WTC11 (cell line): Measurements from ENCODE around the gene NRXN3. TPM values are rescaled to one million over a fixed set of nuclear protein-coding genes. Genes with fewer than 3 reads are reported as not detected.

Source experiments
- ATAC-seq: fragments of 200-7000 bp; cut with Tn5 transposase; 2 replicates; pipeline ENCODE4 v1.10.0; 2021; ENCODE audit warnings: mild to moderate bottlenecking, moderate library complexity
- CTCF ChIA-PET: fragments of 300-600 bp; sonication (Branson Sonifier 250); formaldehyde crosslinking; loops from one replicate; lab custom pipeline; 2021; ENCODE audit warnings: antibody characterized with exemption; lab: Charles Lee
- POLR2A ChIA-PET: fragments of 350-600 bp; sonication (Branson Sonifier 250); formaldehyde crosslinking; loops from one replicate; lab custom pipeline; 2021; ENCODE audit warnings: antibody characterized with exemption; lab: Charles Lee
- DNase-seq: peaks from one replicate; pipeline ENCODE4 v3.0.0; 2021; ENCODE audit warnings: low spot score
- H3K27ac Mint-ChIP-seq: 2 replicates; pipeline ENCODE4 v1.8.0; 2021; ENCODE audit warnings: mixed read lengths
- H3K27me3 Mint-ChIP-seq: 2 replicates; pipeline ENCODE4 v1.8.0; 2021; ENCODE audit warnings: low read depth, mild to moderate bottlenecking, moderate library complexity, mixed read lengths
- H3K36me3 Mint-ChIP-seq: 2 replicates; pipeline ENCODE4 v1.8.0; 2021; ENCODE audit warnings: mixed read lengths
- H3K4me1 Mint-ChIP-seq: 2 replicates; pipeline ENCODE4 v1.8.0; 2022; ENCODE audit warnings: mixed read lengths
- H3K4me3 Mint-ChIP-seq: 2 replicates; pipeline ENCODE4 v1.8.0; 2021; ENCODE audit warnings: mild to moderate bottlenecking, moderate library complexity, mixed read lengths
- H3K9me3 Mint-ChIP-seq: 2 replicates; pipeline ENCODE4 v1.8.0; 2021; ENCODE audit warnings: mixed read lengths
- ATF1 ChIP-seq: sonication (generic); formaldehyde crosslinking; IDR thresholded peaks from 2 replicates; pipeline ENCODE4 v1.8.1; 2023; ENCODE audit warnings: mild to moderate bottlenecking, moderate library complexity, missing genetic modification reagents
- ATF3 ChIP-seq: sonication (generic); formaldehyde crosslinking; conservative IDR thresholded peaks from 2 replicates; pipeline ENCODE4 v1.8.1; 2022; ENCODE audit warnings: mild to moderate bottlenecking, missing genetic modification reagents
- CREB1 ChIP-seq: sonication (generic); formaldehyde crosslinking; IDR thresholded peaks from 2 replicates; pipeline ENCODE4 v1.8.0; 2023; ENCODE audit warnings: mild to moderate bottlenecking, missing genetic modification reagents
- CREM ChIP-seq: sonication (generic); formaldehyde crosslinking; IDR thresholded peaks from 2 replicates; pipeline ENCODE4 v1.8.1; 2022; ENCODE audit warnings: mild to moderate bottlenecking, missing genetic modification reagents, moderate library complexity
- E2F4 ChIP-seq: sonication (generic); formaldehyde crosslinking; IDR thresholded peaks from 2 replicates; pipeline ENCODE4 v1.8.1; 2022; ENCODE audit warnings: low read depth, mild to moderate bottlenecking, moderate library complexity, missing genetic modification reagents, borderline replicate concordance
- ELF4 ChIP-seq: sonication (generic); formaldehyde crosslinking; IDR thresholded peaks from 2 replicates; pipeline ENCODE4 v1.8.1; 2022; ENCODE audit warnings: low read depth, mild to moderate bottlenecking, moderate library complexity, missing genetic modification reagents
- ERG ChIP-seq: fragments of 250-450 bp; sonication (Bioruptor Pico); IDR thresholded peaks from 2 replicates; pipeline ENCODE4 v1.8.0; 2021; ENCODE audit warnings: mild to moderate bottlenecking
- ETV6 ChIP-seq: sonication (generic); formaldehyde crosslinking; IDR thresholded peaks from 2 replicates; pipeline ENCODE4 v1.8.1; 2022; ENCODE audit warnings: mild to moderate bottlenecking, missing genetic modification reagents
- MAX ChIP-seq: sonication (generic); formaldehyde crosslinking; IDR thresholded peaks from 2 replicates; pipeline ENCODE4 v1.8.0; 2022; ENCODE audit warnings: mild to moderate bottlenecking, missing genetic modification reagents
- MLX ChIP-seq: sonication (generic); formaldehyde crosslinking; IDR thresholded peaks from 2 replicates; pipeline ENCODE4 v1.8.1; 2023; ENCODE audit warnings: mild to moderate bottlenecking, missing genetic modification reagents, moderate library complexity
- NFYB ChIP-seq: sonication (generic); formaldehyde crosslinking; conservative IDR thresholded peaks from 2 replicates; pipeline ENCODE4 v1.8.0; 2022; ENCODE audit warnings: low read depth, missing genetic modification reagents
- NR1H2 ChIP-seq: sonication (generic); formaldehyde crosslinking; IDR thresholded peaks from 2 replicates; pipeline ENCODE4 v1.9.0; 2021; ENCODE audit warnings: mild to moderate bottlenecking, moderate library complexity, missing genetic modification reagents
- NR3C1 ChIP-seq: sonication (generic); formaldehyde crosslinking; conservative IDR thresholded peaks from 2 replicates; pipeline ENCODE4 v1.8.1; 2023; ENCODE audit warnings: low read depth, mild to moderate bottlenecking, missing genetic modification reagents
- RELA ChIP-seq: sonication (generic); formaldehyde crosslinking; IDR thresholded peaks from 2 replicates; pipeline ENCODE4 v1.8.1; 2022; ENCODE audit warnings: missing genetic modification reagents, mild to moderate bottlenecking, borderline replicate concordance
- ZNF219 ChIP-seq: sonication (generic); formaldehyde crosslinking; IDR thresholded peaks from 2 replicates; pipeline ENCODE4 v1.8.0; 2023; ENCODE audit warnings: missing genetic modification reagents, mild to moderate bottlenecking, borderline replicate concordance
- ZNF671 ChIP-seq: fragments of 250-450 bp; sonication (Bioruptor Pico); IDR thresholded peaks from 2 replicates; pipeline ENCODE4 v1.8.0; 2021; ENCODE audit warnings: mild to moderate bottlenecking
- ZSCAN18 ChIP-seq: fragments of 250-450 bp; sonication (Bioruptor Pico); IDR thresholded peaks from 2 replicates; pipeline ENCODE4 v2.1.2; 2022; ENCODE audit warnings: mild to moderate bottlenecking, moderate library complexity
- total RNA-seq: library from RNA; stranded (reverse); gene quantifications from 3 replicates; pipeline ENCODE4 v1.2.3, GENCODE V29; 2021
- TF ChIP-seq, protein P1 (sequence below): sonication (generic); formaldehyde crosslinking; IDR thresholded peaks from 2 replicates; pipeline ENCODE4 v1.8.1; 2022; ENCODE audit warnings: low read depth, missing genetic modification reagents, borderline replicate concordance
- TF ChIP-seq, protein P2 (sequence below): sonication (generic); formaldehyde crosslinking; IDR thresholded peaks from 2 replicates; pipeline ENCODE4 v1.8.1; 2022; ENCODE audit warnings: mild to moderate bottlenecking, missing genetic modification reagents, moderate library complexity, borderline replicate concordance
- TF ChIP-seq, protein P3 (sequence below): fragments of 250-450 bp; sonication (Bioruptor Pico); IDR thresholded peaks from 2 replicates; pipeline ENCODE4 v1.9.0; 2021; ENCODE audit warnings: mild to moderate bottlenecking
- TF ChIP-seq, protein P4 (sequence below): sonication (generic); formaldehyde crosslinking; IDR thresholded peaks from 2 replicates; pipeline ENCODE4 v1.8.0; 2023; ENCODE audit warnings: missing genetic modification reagents

NRXN3 gene
- total RNA-seq, 1 experiment from 2014 or later, result 3.0 TPM

DNA sequence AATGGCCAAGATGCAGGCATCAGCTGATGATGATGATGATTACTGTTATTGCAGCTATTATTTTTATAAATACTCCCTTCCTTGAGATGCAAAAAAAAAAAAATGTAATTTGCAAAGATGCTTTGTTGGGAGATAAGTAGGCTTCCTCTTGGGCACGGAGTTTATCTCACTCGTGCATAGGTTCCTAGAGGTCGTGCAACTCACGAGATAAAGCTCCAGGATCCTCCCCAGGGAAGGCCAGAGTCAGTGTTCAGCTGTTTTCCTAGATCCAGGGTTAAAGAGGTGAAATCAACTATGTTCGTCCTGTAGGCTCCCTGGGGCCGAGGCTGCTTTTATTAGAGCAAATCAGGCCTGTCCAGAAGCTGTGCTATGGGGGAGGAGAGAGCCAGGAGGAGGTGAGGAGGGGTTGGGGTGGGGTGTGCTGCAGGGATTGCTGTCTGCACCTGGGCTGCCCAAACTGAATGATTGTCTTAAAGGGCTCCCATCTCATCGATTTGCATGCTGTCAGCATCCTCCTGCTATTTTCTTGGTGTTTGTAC, 270.3 kb downstream of the NRXN3 start:
- ChIA-PET CTCF (interaction anchor here (1.1 to 1.3 kb wide), 4 partner anchors 126 to 418 kb away, joined by 3 to 5 read pairs (median 4); no protein-coding TSS in a partner anchor), POLR2A (interaction anchor here (0.8 kb wide), 1 partner anchor 418 kb away, joined by 3 read pairs; no protein-coding TSS in a partner anchor)
- DNase-seq, result no peak
- H3K9me3 Mint-ChIP-seq, result peaks cover 8% of the 10 kb centered on the region; the same call in 1 of the 2 replicates
- no peaks in the 10 kb centered on the region for H3K36me3 Mint-ChIP-seq
- H3K4me1 Mint-ChIP-seq, result peaks cover 3% of the 10 kb centered on the region; the same call in 1 of the 2 replicates
- no peak for TF ChIP-seq ETV6 (CRISPR knock-in tag)
- TF ChIP-seq, protein P1, sequence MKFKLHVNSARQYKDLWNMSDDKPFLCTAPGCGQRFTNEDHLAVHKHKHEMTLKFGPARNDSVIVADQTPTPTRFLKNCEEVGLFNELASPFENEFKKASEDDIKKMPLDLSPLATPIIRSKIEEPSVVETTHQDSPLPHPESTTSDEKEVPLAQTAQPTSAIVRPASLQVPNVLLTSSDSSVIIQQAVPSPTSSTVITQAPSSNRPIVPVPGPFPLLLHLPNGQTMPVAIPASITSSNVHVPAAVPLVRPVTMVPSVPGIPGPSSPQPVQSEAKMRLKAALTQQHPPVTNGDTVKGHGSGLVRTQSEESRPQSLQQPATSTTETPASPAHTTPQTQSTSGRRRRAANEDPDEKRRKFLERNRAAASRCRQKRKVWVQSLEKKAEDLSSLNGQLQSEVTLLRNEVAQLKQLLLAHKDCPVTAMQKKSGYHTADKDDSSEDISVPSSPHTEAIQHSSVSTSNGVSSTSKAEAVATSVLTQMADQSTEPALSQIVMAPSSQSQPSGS, result no peak
- no peak for TF ChIP-seq ZNF671
- no peak for TF ChIP-seq ERG (CRISPR knock-in tag)
- TF ChIP-seq NFYB (CRISPR knock-in tag), result no peak
- TF ChIP-seq, all 79 proteins: peak for 0
- no peak for ATAC-seq
- no peak overlapping the region for H3K4me3 Mint-ChIP-seq
- H3K27me3 Mint-ChIP-seq, result no peaks in the 10 kb centered on the region
- H3K27ac Mint-ChIP-seq, result no peak overlapping the region

DNA sequence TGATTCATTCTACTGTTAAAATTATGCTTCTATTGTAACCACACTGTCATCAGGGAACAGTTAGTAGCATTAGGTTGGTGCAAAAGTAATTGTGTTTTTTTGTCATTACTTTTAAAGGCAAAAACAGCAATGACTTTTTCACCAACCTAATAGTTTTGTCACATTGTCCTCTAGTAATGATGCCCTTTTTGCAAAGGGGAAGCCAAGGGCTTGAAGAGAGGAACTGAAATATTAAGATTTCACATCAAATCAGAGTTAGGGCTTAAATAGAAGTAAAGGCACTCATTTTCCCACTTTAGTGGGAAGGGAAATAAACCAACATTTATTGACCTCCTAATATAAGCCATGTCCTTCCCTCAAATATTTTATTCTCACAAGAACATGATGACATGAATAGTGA, 273.7 kb downstream of the NRXN3 start:
- Mint-ChIP-seq H3K4me1 (peaks cover 8% of the 10 kb centered on the region), H3K9me3 (peaks cover 8% of the 10 kb centered on the region; the same call in 1 of the 2 replicates), H3K36me3 (no peaks in the 10 kb centered on the region), H3K4me3 (no peak overlapping the region), H3K27me3 (no peaks in the 10 kb centered on the region), H3K27ac (no peak overlapping the region)
- CTCF ChIA-PET, result interaction anchor here (1.2 kb wide), 1 partner anchor 122 kb away, joined by 4 read pairs; no protein-coding TSS in a partner anchor
- POLR2A ChIA-PET, result no interaction called here
- ATAC-seq, result no peak
- DNase-seq, result no peak
- TF ChIP-seq ZSCAN18 (no peak), MAX (CRISPR knock-in tag) (no peak), ATF3 (CRISPR knock-in tag) (no peak), ELF4 (CRISPR knock-in tag) (no peak), CREB1 (CRISPR knock-in tag) (no peak), RELA (CRISPR knock-in tag) (no peak), CREM (CRISPR knock-in tag) (no peak), NR1H2 (CRISPR knock-in tag) (no peak), E2F4 (CRISPR knock-in tag) (no peak), ATF1 (CRISPR knock-in tag) (no peak), ZNF219 (CRISPR knock-in tag) (no peak), MLX (no peak), NR3C1 (no peak)
- TF ChIP-seq, protein P2, sequence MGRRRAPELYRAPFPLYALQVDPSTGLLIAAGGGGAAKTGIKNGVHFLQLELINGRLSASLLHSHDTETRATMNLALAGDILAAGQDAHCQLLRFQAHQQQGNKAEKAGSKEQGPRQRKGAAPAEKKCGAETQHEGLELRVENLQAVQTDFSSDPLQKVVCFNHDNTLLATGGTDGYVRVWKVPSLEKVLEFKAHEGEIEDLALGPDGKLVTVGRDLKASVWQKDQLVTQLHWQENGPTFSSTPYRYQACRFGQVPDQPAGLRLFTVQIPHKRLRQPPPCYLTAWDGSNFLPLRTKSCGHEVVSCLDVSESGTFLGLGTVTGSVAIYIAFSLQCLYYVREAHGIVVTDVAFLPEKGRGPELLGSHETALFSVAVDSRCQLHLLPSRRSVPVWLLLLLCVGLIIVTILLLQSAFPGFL (CRISPR knock-in tag), result no peak
- TF ChIP-seq, protein P3, sequence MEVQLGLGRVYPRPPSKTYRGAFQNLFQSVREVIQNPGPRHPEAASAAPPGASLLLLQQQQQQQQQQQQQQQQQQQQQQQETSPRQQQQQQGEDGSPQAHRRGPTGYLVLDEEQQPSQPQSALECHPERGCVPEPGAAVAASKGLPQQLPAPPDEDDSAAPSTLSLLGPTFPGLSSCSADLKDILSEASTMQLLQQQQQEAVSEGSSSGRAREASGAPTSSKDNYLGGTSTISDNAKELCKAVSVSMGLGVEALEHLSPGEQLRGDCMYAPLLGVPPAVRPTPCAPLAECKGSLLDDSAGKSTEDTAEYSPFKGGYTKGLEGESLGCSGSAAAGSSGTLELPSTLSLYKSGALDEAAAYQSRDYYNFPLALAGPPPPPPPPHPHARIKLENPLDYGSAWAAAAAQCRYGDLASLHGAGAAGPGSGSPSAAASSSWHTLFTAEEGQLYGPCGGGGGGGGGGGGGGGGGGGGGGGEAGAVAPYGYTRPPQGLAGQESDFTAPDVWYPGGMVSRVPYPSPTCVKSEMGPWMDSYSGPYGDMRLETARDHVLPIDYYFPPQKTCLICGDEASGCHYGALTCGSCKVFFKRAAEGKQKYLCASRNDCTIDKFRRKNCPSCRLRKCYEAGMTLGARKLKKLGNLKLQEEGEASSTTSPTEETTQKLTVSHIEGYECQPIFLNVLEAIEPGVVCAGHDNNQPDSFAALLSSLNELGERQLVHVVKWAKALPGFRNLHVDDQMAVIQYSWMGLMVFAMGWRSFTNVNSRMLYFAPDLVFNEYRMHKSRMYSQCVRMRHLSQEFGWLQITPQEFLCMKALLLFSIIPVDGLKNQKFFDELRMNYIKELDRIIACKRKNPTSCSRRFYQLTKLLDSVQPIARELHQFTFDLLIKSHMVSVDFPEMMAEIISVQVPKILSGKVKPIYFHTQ (CRISPR knock-in tag), result no peak
- TF ChIP-seq, protein P4, sequence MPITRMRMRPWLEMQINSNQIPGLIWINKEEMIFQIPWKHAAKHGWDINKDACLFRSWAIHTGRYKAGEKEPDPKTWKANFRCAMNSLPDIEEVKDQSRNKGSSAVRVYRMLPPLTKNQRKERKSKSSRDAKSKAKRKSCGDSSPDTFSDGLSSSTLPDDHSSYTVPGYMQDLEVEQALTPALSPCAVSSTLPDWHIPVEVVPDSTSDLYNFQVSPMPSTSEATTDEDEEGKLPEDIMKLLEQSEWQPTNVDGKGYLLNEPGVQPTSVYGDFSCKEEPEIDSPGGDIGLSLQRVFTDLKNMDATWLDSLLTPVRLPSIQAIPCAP, result no peak
